Neural cell (in vitro differentiated cells): ENCODE measurements around the gene OPRL1. TPM values are rescaled to one million over a fixed set of nuclear protein-coding genes. Genes with fewer than 3 reads are reported as not detected.

Experiments used
- H2AFZ ChIP-seq: fragments of 200-600, 300-800 bp; sonication (generic), shearing (Covaris generic); 2 replicates; pipeline ENCODE4 v1.6.0; 2014; ENCODE audit warnings: low read depth, mild to moderate bottlenecking, antibody characterized with exemption, low read length, moderate library complexity
- H3F3A ChIP-seq: fragments of 200-600 bp; shearing (Covaris generic); 2 replicates; pipeline ENCODE4 v1.6.1; 2016; ENCODE audit warnings: mild to moderate bottlenecking, moderate library complexity, mixed read lengths, antibody characterized with exemption, low read length; ENCODE audit not compliant: insufficient read depth, poor library complexity, severe bottlenecking
- H3K27ac ChIP-seq: fragments of 200-600, 300-800 bp; sonication (generic), shearing (Covaris generic); 2 replicates; pipeline ENCODE4 v1.5.1; 2014; ENCODE audit warnings: mild to moderate bottlenecking, low read length, moderate library complexity
- H3K27me3 ChIP-seq: fragments of 300-800, 200-600 bp; sonication (generic), shearing (Covaris generic); 2 replicates; pipeline ENCODE4 v1.6.0; 2014; ENCODE audit warnings: mild to moderate bottlenecking, low read depth, low read length, moderate library complexity; ENCODE audit not compliant: insufficient read depth
- H3K36me3 ChIP-seq: fragments of 300-800, 200-600 bp; sonication (generic), shearing (Covaris generic); 2 replicates; pipeline ENCODE4 v1.5.1; 2014; ENCODE audit warnings: mild to moderate bottlenecking, antibody characterized with exemption, low read length, moderate library complexity; ENCODE audit not compliant: insufficient read depth
- H3K4me2 ChIP-seq: fragments of 300-800, 200-600 bp; sonication (generic), shearing (Covaris generic); 2 replicates; pipeline ENCODE4 v1.6.0; 2014; ENCODE audit warnings: mild to moderate bottlenecking, low read length
- H3K4me3 ChIP-seq: fragments of 300-800, 200-600 bp; sonication (generic), shearing (Covaris generic); 2 replicates; pipeline ENCODE4 v1.5.1; 2014; ENCODE audit warnings: mild to moderate bottlenecking, low read length, moderate library complexity
- H3K79me2 ChIP-seq: fragments of 200-600 bp; shearing (Covaris generic); replicated peaks from 2 replicates; pipeline ENCODE4 v1.6.0; 2014; ENCODE audit warnings: mild to moderate bottlenecking, low read length, moderate library complexity; ENCODE audit not compliant: insufficient read depth
- H3K9ac ChIP-seq: fragments of 300-800, 200-600 bp; sonication (generic), shearing (Covaris generic); 2 replicates; pipeline ENCODE4 v1.6.1; 2016; ENCODE audit warnings: mild to moderate bottlenecking, low read length, mixed read lengths
- H3K9me2 ChIP-seq: fragments of 200-600 bp; shearing (Covaris generic); 2 replicates; pipeline ENCODE4 v1.6.1; 2016; ENCODE audit warnings: mild to moderate bottlenecking, low read length, mixed read lengths; ENCODE audit not compliant: insufficient read depth
- H3K9me3 ChIP-seq: fragments of 200-600, 300-800 bp; sonication (generic), shearing (Covaris generic); 2 replicates; pipeline ENCODE4 v1.6.1; 2016; ENCODE audit warnings: mild to moderate bottlenecking, mixed run types, low read length, moderate library complexity, mixed read lengths
- H4K20me1 ChIP-seq: fragments of 200-600 bp; shearing (Covaris generic); 2 replicates; pipeline ENCODE4 v1.6.1; 2016; ENCODE audit warnings: mild to moderate bottlenecking, mixed run types; ENCODE audit not compliant: insufficient read depth
- EP300 ChIP-seq: fragments of 450-650 bp; conservative IDR thresholded peaks from 2 replicates; pipeline ENCODE4 v1.6.1; 2014; ENCODE audit warnings: antibody characterized with exemption, mild to moderate bottlenecking, moderate library complexity; ENCODE audit not compliant: poor library complexity, severe bottlenecking
- EZH2 ChIP-seq: fragments of 200-600, 300-800 bp; shearing (Covaris generic), sonication (generic); IDR thresholded peaks from 2 replicates; pipeline ENCODE4 v1.6.1; 2014; ENCODE audit warnings: antibody characterized with exemption, low read length, borderline replicate concordance, mild to moderate bottlenecking; ENCODE audit not compliant: insufficient read depth, poor library complexity, severe bottlenecking
- MXI1 ChIP-seq: fragments of 450-650 bp; conservative IDR thresholded peaks from 2 replicates; pipeline ENCODE4 v1.6.1; 2014; ENCODE audit warnings: antibody characterized with exemption, mild to moderate bottlenecking; ENCODE audit not compliant: poor library complexity, severe bottlenecking
- POLR2AphosphoS5 ChIP-seq: IDR thresholded peaks from 2 replicates; pipeline ENCODE4 v1.6.1; 2012
- RAD21 ChIP-seq: fragments of 450-650 bp; conservative IDR thresholded peaks from 2 replicates; pipeline ENCODE4 v1.6.1; 2014; ENCODE audit warnings: antibody characterized with exemption, mild to moderate bottlenecking, moderate library complexity
- REST ChIP-seq: IDR thresholded peaks from 2 replicates; pipeline ENCODE4 v1.6.1; 2012; ENCODE audit warnings: borderline replicate concordance
- SMC3 ChIP-seq: fragments of 450-650 bp; conservative IDR thresholded peaks from 2 replicates; pipeline ENCODE4 v1.6.1; 2014; ENCODE audit warnings: antibody characterized with exemption, mild to moderate bottlenecking, moderate library complexity; ENCODE audit not compliant: poor library complexity
- TAF1 ChIP-seq: IDR thresholded peaks from 2 replicates; pipeline ENCODE4 v1.6.1; 2012; ENCODE audit warnings: low read depth
- polyA plus RNA-seq: library from polyadenylated mRNA; depleted of rRNA; stranded (reverse); fragments of >200 nt; gene quantifications from 2 replicates; pipeline ENCODE4 v1.2.3, GENCODE V29; 2014
- TF ChIP-seq, protein P1 (sequence below): fragments of 450-650 bp; IDR thresholded peaks from 2 replicates; pipeline ENCODE4 v1.5.1; 2014; ENCODE audit warnings: antibody characterized with exemption, mild to moderate bottlenecking, moderate library complexity; ENCODE audit not compliant: poor library complexity, severe bottlenecking

Gene OPRL1
- polyA plus RNA-seq, 1 donor from 2014 or later: 18.3 TPM

DNA sequence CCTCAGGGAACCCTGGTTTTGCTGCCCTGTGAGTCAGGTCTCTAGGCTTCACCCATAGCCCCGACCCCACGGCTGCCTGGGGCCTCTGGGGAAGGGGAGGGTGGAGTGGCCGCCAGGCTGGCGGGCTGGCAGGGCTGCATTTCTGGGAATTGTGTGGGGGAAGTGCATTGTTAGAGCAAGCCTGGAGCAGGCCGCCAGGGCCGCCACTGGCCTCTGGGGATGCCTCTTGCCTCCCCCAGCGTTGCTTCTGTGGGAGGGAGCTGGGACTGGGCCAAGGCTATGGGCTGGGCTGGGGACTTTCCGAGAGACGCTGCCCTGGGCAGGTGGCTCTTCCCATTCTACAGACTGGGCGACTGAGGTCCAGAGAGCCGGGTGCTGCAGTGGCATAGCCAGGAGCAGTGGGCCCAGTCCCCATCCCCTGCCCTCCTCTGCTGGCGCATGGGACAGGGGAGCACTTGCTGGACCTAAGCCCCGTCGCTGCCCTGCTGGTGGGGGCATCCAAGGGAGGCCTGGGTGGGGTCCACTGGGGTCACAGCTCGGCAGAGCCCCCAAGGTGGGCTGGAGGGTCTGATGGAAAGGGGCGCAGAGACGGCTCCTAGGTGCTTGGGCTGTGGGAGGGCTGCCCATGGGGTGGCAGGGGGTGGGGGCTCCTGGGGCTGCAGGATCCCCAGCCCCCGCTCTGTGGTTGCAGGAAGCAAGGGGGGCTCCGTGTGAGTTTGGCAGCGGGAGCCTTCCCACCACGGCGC lies 23.8 kb upstream of the OPRL1 start:
- Histone ChIP-seq H4K20me1 (no peaks in the 10 kb centered on the region), H3K27me3 (peaks cover 13% of the 10 kb centered on the region), H2AFZ (no peak overlapping the region), H3K9me3 (no peaks in the 10 kb centered on the region), H3K79me2 (no peaks in the 10 kb centered on the region), H3K4me3 (no peak overlapping the region), H3K9me2 (no peaks in the 10 kb centered on the region), H3K27ac (no peak overlapping the region), H3K9ac (no peak overlapping the region), H3F3A (no peaks in the 10 kb centered on the region), H3K4me2 (no peak overlapping the region), H3K36me3 (no peaks in the 10 kb centered on the region)
- TF ChIP-seq EP300: no peak
- no peak for TF ChIP-seq REST
- TF ChIP-seq SMC3: no peak
- no peak for TF ChIP-seq TAF1
- no peak for TF ChIP-seq RAD21
- no peak for TF ChIP-seq EZH2
- no peak for TF ChIP-seq POLR2AphosphoS5
- no peak for TF ChIP-seq MXI1
- TF ChIP-seq, protein P1, sequence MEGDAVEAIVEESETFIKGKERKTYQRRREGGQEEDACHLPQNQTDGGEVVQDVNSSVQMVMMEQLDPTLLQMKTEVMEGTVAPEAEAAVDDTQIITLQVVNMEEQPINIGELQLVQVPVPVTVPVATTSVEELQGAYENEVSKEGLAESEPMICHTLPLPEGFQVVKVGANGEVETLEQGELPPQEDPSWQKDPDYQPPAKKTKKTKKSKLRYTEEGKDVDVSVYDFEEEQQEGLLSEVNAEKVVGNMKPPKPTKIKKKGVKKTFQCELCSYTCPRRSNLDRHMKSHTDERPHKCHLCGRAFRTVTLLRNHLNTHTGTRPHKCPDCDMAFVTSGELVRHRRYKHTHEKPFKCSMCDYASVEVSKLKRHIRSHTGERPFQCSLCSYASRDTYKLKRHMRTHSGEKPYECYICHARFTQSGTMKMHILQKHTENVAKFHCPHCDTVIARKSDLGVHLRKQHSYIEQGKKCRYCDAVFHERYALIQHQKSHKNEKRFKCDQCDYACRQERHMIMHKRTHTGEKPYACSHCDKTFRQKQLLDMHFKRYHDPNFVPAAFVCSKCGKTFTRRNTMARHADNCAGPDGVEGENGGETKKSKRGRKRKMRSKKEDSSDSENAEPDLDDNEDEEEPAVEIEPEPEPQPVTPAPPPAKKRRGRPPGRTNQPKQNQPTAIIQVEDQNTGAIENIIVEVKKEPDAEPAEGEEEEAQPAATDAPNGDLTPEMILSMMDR: no peak

DNA sequence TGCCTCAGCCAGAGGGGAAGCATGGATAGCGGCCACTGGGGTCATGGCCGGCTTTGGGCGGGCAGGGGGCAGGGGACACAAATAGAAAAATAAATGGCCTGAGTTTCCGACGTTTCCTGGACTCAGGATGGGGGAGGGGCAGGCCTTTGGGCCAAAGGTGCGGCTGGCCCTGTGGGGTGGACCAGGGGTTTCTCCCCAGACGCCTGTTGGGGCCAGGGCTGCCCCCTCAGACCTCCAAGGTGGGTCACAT lies 23.3 kb upstream of the OPRL1 start:
- no peaks in the 10 kb centered on the region for H3K36me3 ChIP-seq
- H3F3A ChIP-seq: no peaks in the 10 kb centered on the region
- H3K9ac ChIP-seq: no peak overlapping the region
- no peak overlapping the region for H2AFZ ChIP-seq
- peaks cover 8% of the 10 kb centered on the region for H3K27me3 ChIP-seq
- no peak overlapping the region for H3K4me3 ChIP-seq
- no peaks in the 10 kb centered on the region for H4K20me1 ChIP-seq
- no peaks in the 10 kb centered on the region for H3K9me2 ChIP-seq
- TF ChIP-seq RAD21 (no peak), POLR2AphosphoS5 (no peak), EP300 (no peak), TAF1 (no peak)
- H3K4me2 ChIP-seq: no peak overlapping the region
- no peaks in the 10 kb centered on the region for H3K9me3 ChIP-seq
- no peak overlapping the region for H3K27ac ChIP-seq
- H3K79me2 ChIP-seq: no peaks in the 10 kb centered on the region
